Thyroid gland (tissue), 4 donors: ENCODE measurements around the gene RIC8A. TPM values are rescaled to one million over a fixed set of nuclear protein-coding genes. Genes with fewer than 3 reads are reported as not detected.

Experiments used
- DNase-seq, 2 donors: peaks; one replicate each; pipeline ENCODE4 v3.0.0-alpha.2; 2019
- H3K27ac ChIP-seq, 3 donors: fragments of 200-600 bp; sonication (generic); 1 replicate in 2 of 3; 2 replicates in 1 of 3; pipeline ENCODE4 v1.5.1; 2016 to 2019; ENCODE audit warnings: mild to moderate bottlenecking in 1 of 3, moderate library complexity in 1 of 3
- H3K27me3 ChIP-seq: fragments of 200-600 bp; sonication (generic); one replicate; pipeline ENCODE4 v1.5.1; 2019
- H3K36me3 ChIP-seq, 2 donors: fragments of 200-600 bp; sonication (generic); one replicate each; pipeline ENCODE4 v1.5.1; 2016 to 2019
- H3K4me1 ChIP-seq, 2 donors: fragments of 200-600 bp; sonication (generic); one replicate each; pipeline ENCODE4 v1.5.1; 2017 to 2019
- H3K4me3 ChIP-seq, 3 donors: fragments of 200-600 bp; sonication (generic); replicated peaks in 1 of 3; 1 replicate in 2 of 3; 2 replicates in 1 of 3; pipeline ENCODE4 v1.5.1; 2016; ENCODE audit warnings: mild to moderate bottlenecking in 1 of 3
- H3K9me3 ChIP-seq: fragments of 200-600 bp; sonication (generic); one replicate; pipeline ENCODE4 v1.5.1; 2017
- POLR2A ChIP-seq, 2 donors: fragments of 450-650 bp; IDR thresholded peaks; one replicate each; pipeline ENCODE4 v1.6.1; 2017; ENCODE audit warnings: antibody characterized with exemption in 2 of 2, mild to moderate bottlenecking in 2 of 2, moderate library complexity in 1 of 2
- WGBS, 2 donors: methylation state at CpG; one replicate each; pipeline ENCODE4 v1.1.5; 2017; 5-methylcytosine and 5-hydroxymethylcytosine counted together
- intact Hi-C: fragments of 100-400 bp; cut with DNase I; formaldehyde crosslinking; loops from one replicate; pipeline ENCODE4 v1.15.1; 2023
- total RNA-seq, 4 donors: library from RNA; depleted of rRNA; stranded (reverse); fragments of >200 nt; gene quantifications; one replicate each; pipeline ENCODE4 v1.2.3, GENCODE V29; 2016
- TF ChIP-seq, protein P1 (sequence below), 6 experiments: fragments of 200-600 bp in 3 of 6; fragments of 450-650 bp in 3 of 6; sonication (generic) in 3 of 6; IDR thresholded peaks; one replicate each; pipeline ENCODE4 v1.5.1; 2016 to 2019; ENCODE audit warnings: antibody characterized with exemption in 6 of 6, mild to moderate bottlenecking in 2 of 6, inconsistent platforms in 1 of 6, moderate library complexity in 1 of 6

RIC8A gene
- total RNA-seq, 4 donors from 2014 or later: 65.8 to 128 (median 99.8) TPM

DNA sequence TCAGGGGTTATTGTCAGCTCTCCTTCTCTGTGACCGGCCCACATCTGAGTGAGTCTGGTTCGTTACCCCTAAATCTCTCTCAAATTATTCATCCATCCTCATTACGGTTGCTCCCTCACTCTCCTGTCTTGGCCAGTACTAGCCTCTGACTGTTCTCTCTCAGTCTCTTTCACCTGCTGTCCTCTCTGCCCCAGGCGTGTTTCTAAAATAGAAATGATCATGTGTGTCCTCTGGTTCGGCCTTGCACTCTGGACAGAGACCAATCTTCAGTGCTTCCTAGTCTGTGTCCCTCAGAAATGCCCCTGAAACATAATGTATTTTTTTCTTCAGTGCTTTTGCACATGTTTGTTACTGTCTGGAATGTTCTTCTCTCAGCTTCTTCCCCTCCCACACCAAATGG, 34.1 kb downstream of the RIC8A start:
- H3K4me3 ChIP-seq: no peak overlapping the region
- H3K9me3 ChIP-seq: no peaks in the 10 kb centered on the region
- no peak for DNase-seq
- H3K27me3 ChIP-seq: no peaks in the 10 kb centered on the region
- no peak overlapping the region for H3K27ac ChIP-seq
- 93 to 97% methylated on average over 5 of the region's 5 CpGs for WGBS, 2 donors
- intact Hi-C loops: no loop called here
- peaks cover 33 to 36% of the 10 kb centered on the region in 2 donors for H3K36me3 ChIP-seq
- H3K4me1 ChIP-seq: peaks cover 12 to 13% of the 10 kb centered on the region in 2 donors
- TF ChIP-seq POLR2A (IDR thresholded peaks at IDR 0.05): no peak
- TF ChIP-seq, protein P1, sequence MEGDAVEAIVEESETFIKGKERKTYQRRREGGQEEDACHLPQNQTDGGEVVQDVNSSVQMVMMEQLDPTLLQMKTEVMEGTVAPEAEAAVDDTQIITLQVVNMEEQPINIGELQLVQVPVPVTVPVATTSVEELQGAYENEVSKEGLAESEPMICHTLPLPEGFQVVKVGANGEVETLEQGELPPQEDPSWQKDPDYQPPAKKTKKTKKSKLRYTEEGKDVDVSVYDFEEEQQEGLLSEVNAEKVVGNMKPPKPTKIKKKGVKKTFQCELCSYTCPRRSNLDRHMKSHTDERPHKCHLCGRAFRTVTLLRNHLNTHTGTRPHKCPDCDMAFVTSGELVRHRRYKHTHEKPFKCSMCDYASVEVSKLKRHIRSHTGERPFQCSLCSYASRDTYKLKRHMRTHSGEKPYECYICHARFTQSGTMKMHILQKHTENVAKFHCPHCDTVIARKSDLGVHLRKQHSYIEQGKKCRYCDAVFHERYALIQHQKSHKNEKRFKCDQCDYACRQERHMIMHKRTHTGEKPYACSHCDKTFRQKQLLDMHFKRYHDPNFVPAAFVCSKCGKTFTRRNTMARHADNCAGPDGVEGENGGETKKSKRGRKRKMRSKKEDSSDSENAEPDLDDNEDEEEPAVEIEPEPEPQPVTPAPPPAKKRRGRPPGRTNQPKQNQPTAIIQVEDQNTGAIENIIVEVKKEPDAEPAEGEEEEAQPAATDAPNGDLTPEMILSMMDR (IDR thresholded peaks at IDR 0.05): no peak

GRCh38 chr11:244376-244775, 36.9 kb downstream of the RIC8A start:
- Histone ChIP-seq H3K9me3 (no peaks in the 10 kb centered on the region), H3K36me3 (peaks cover 55 to 56% of the 10 kb centered on the region in 2 donors), H3K27ac (no peak overlapping the region), H3K4me3 (no peak overlapping the region), H3K4me1 (no peaks in the 10 kb centered on the region), H3K27me3 (no peaks in the 10 kb centered on the region)
- DNase-seq: no peak
- intact Hi-C loops: no loop called here
- TF ChIP-seq, protein P1 (IDR thresholded peaks at IDR 0.05): no peak
- no peak for TF ChIP-seq POLR2A (IDR thresholded peaks at IDR 0.05)
- WGBS, 2 donors: 92 to 96% methylated on average over 2 of the region's 2 CpGs

- Histone ChIP-seq H3K4me1 (no peaks in the 10 kb centered on the region), H3K27ac (no peak overlapping the region), H3K27me3 (no peaks in the 10 kb centered on the region), H3K36me3 (peaks cover 68 to 71% of the 10 kb centered on the region in 2 donors), H3K9me3 (no peaks in the 10 kb centered on the region), H3K4me3 (no peak overlapping the region)
- TF ChIP-seq POLR2A (IDR thresholded peaks at IDR 0.05): no peak
- TF ChIP-seq, protein P1 (IDR thresholded peaks at IDR 0.05): no peak
- intact Hi-C loops: no loop called here
- 92 to 96% methylated on average over 8 of the region's 8 CpGs for WGBS, 2 donors
- no peak for DNase-seq
Observed at GRCh38 chr11:249062-249461, 41.6 kb downstream of the RIC8A start.

DNA sequence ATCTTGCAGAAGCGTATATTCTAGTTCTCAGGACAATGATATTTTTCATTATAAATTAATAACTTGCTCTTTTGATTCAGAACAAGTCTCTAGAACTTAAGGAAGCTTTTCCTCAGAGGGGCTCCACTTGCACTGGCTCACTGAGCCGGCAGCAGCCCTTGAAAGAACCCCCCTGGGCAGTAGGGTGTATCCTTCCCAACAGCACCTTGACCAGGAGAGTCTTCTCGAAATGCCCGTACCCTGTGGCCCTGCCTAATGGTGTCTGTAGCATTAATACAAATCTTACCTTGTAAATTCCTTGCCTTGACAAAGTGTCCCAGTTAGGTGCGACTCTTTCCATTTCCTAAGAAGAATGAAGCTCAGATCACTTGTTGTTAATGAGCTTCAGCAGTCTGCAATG, 42.8 kb downstream of the RIC8A start:
- no peak overlapping the region for H3K27ac ChIP-seq
- intact Hi-C loops: no loop called here
- H3K27me3 ChIP-seq: no peaks in the 10 kb centered on the region
- WGBS, 2 donors: 88 to 89% methylated on average over 5 of the region's 5 CpGs
- H3K36me3 ChIP-seq: peaks cover 59 to 63% of the 10 kb centered on the region in 2 donors
- H3K9me3 ChIP-seq: no peaks in the 10 kb centered on the region
- no peak for DNase-seq
- TF ChIP-seq, protein P1 (IDR thresholded peaks at IDR 0.05): no peak
- TF ChIP-seq POLR2A (IDR thresholded peaks at IDR 0.05): no peak
- no peaks in the 10 kb centered on the region for H3K4me1 ChIP-seq
- H3K4me3 ChIP-seq: no peak overlapping the region

DNA sequence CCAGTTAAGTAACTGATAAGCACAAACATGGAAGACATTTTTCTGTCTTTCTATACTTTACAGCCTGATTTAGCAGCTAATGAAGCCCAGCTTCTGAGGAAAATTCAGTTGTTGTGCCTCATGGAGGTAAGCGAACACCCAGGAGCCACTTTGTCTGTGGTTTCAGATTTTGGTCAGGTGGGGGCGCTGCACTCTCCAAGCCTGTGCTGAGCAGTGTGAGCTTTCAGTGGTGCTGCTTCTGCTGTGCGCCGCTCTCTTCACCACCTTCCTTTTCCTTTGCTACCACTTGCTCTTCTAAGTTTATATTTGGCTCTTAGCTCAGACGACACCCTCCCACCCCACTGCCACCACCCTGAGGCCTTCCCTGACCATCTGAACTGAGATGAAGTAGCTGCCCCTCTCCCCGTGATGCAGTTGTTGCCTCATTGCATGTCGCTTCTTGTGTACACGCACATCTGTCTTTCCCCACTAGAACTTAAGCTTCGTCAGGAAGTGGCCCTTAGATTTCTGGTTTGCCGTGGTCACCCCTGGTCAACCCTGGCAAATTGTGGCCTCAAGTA, 43.3 kb downstream of the RIC8A start:
- intact Hi-C loops: no loop called here
- TF ChIP-seq, protein P1 (IDR thresholded peaks at IDR 0.05): peak; percentile 14 to 47 (median 33)
- TF ChIP-seq POLR2A (IDR thresholded peaks at IDR 0.05): no peak
- H3K4me3 ChIP-seq: no peak overlapping the region
- H3K27me3 ChIP-seq: no peaks in the 10 kb centered on the region
- no peaks in the 10 kb centered on the region for H3K4me1 ChIP-seq
- DNase-seq: peak; percentile 42 to 43
- H3K36me3 ChIP-seq: peaks cover 56 to 59% of the 10 kb centered on the region in 2 donors
- 86% methylated on average over 10 of the region's 10 CpGs for WGBS, 2 donors
- H3K27ac ChIP-seq: no peak overlapping the region
- H3K9me3 ChIP-seq: no peaks in the 10 kb centered on the region
